HepG2 (cell line): Measurements from ENCODE around the gene KLHL21. TPM values are rescaled to one million over a fixed set of nuclear protein-coding genes. Genes with fewer than 3 reads are reported as not detected.

Experiments used
- ATAC-seq: fragments of 200-7000 bp; cut with Tn5 transposase; 3 replicates; pipeline ENCODE4 v1.9.1; 2020; ENCODE audit warnings: mild to moderate bottlenecking, moderate library complexity
- BruUV-seq: library from RNA; stranded (reverse); fragments of 400-500 nt; replicated peaks from 2 replicates; lab custom pipeline; 2021; lab: Mats Ljungman, UMichigan
- CTCF ChIA-PET: fragments of 300-600 bp; formaldehyde crosslinking; extraction: SDS; loops from one replicate; lab custom pipeline; 2021; ENCODE audit warnings: low total read pairs, inconsistent platforms, low intra/inter-chr PET ratio; lab: Yijun Ruan, JAX
- POLR2A ChIA-PET: fragments of 350-600 bp; sonication (Branson Sonifier 250); formaldehyde crosslinking; loops from one replicate; lab custom pipeline; 2020; ENCODE audit warnings: antibody characterized with exemption, inconsistent platforms; lab: Yijun Ruan, JAX
- DNase-seq: peaks from one replicate; pipeline ENCODE4 v3.0.0-alpha.2; 2015; ENCODE audit warnings: low spot score
- FAIRE-seq: peaks from 3 replicates; lab custom pipeline; 2011; peaks lifted over from hg19 to GRCh38; lab: Jason Lieb, UNC
- H2AFZ ChIP-seq: one replicate; pipeline ENCODE4 v1.6.1; 2011; ENCODE audit warnings: low read length, inconsistent platforms
- H3K27ac ChIP-seq: fragments of 300-600 bp; 3 replicates; pipeline ENCODE4 v1.8.0; 2011; ENCODE audit warnings: mixed run types, mild to moderate bottlenecking, mixed read lengths, low read length, inconsistent platforms; ENCODE audit not compliant: insufficient read depth; ENCODE audit errors: extremely low read length
- H3K27me3 ChIP-seq, 2 experiments: fragments of 200-600 bp in 1 of 2; 2 replicates in 1 of 2; 3 replicates in 1 of 2; pipeline versions ENCODE4 v1.6.0 to v1.8.0; 2011; ENCODE audit warnings: low read length in 2 of 2, mild to moderate bottlenecking in 2 of 2, moderate library complexity in 2 of 2, inconsistent platforms in 1 of 2; ENCODE audit not compliant: insufficient read depth in 2 of 2, control insufficient read depth in 1 of 2
- H3K36me3 ChIP-seq, 2 experiments: fragments of 200-600 bp in 1 of 2; replicated peaks in 1 of 2; 2 replicates in 1 of 2; 3 replicates in 1 of 2; pipeline versions ENCODE4 v1.5.1 to v1.8.0; 2011; ENCODE audit warnings: low read length in 2 of 2, inconsistent platforms in 1 of 2; ENCODE audit not compliant: insufficient read depth in 2 of 2, control insufficient read depth in 1 of 2
- H3K4me1 ChIP-seq: 2 replicates; pipeline ENCODE4 v1.5.1; 2012; ENCODE audit warnings: low read length, inconsistent platforms; ENCODE audit not compliant: insufficient read depth
- H3K4me2 ChIP-seq: 2 replicates; pipeline ENCODE4 v1.6.0; 2011; ENCODE audit warnings: low read depth, low read length, inconsistent platforms
- H3K4me3 ChIP-seq, 3 experiments: fragments of 200-600 bp in 1 of 3; sonication (generic), shearing (Covaris generic) in 1 of 3; replicated peaks in 1 of 3; 2 replicates each; pipeline ENCODE4 v1.5.1; 2011 to 2016; ENCODE audit warnings: low read length in 3 of 3, inconsistent platforms in 2 of 3, low read depth in 2 of 3, mild to moderate bottlenecking in 2 of 3, control low read depth in 1 of 3, mixed read lengths in 1 of 3; ENCODE audit not compliant: insufficient read depth in 1 of 3
- H3K79me2 ChIP-seq: one replicate; pipeline ENCODE4 v1.6.1; 2011; ENCODE audit warnings: low read length, inconsistent platforms; ENCODE audit not compliant: insufficient read depth
- H3K9ac ChIP-seq: 2 replicates; pipeline ENCODE4 v1.6.0; 2011; ENCODE audit warnings: mild to moderate bottlenecking, low read depth, low read length, inconsistent platforms; ENCODE audit not compliant: insufficient read depth
- H3K9me3 ChIP-seq: 2 replicates; pipeline ENCODE4 v1.5.1; 2012; ENCODE audit warnings: mild to moderate bottlenecking, low read length
- H4K20me1 ChIP-seq: 2 replicates; pipeline ENCODE4 v1.6.0; 2011; ENCODE audit warnings: inconsistent platforms, mild to moderate bottlenecking, low read length, moderate library complexity; ENCODE audit not compliant: insufficient read depth
- BCL6 ChIP-seq: IDR thresholded peaks from 2 replicates; pipeline ENCODE4 v1.6.1; 2016; ENCODE audit warnings: missing genetic modification reagents, missing compliant biosample characterization
- IRF1 ChIP-seq: sonication (generic); formaldehyde crosslinking; IDR thresholded peaks from 2 replicates; pipeline ENCODE4 v1.4.0; 2020; ENCODE audit warnings: low read depth, mild to moderate bottlenecking, missing genetic modification reagents
- NFIC ChIP-seq: IDR thresholded peaks from 2 replicates; pipeline ENCODE4 v1.6.1; 2012; ENCODE audit warnings: mild to moderate bottlenecking, low read length, inconsistent platforms
- PCBP1 ChIP-seq: fragments of 200-400 bp; formaldehyde crosslinking; IDR thresholded peaks from 2 replicates; pipeline ENCODE4 v1.6.1; 2017; ENCODE audit warnings: mild to moderate bottlenecking, low read depth, low read length, borderline replicate concordance
- RELA ChIP-seq: sonication (generic); formaldehyde crosslinking; IDR thresholded peaks from 2 replicates; pipeline ENCODE4 v1.4.0; 2020; ENCODE audit warnings: missing genetic modification reagents
- SOX5 ChIP-seq: IDR thresholded peaks from 2 replicates; pipeline ENCODE4 v1.6.1; 2016; ENCODE audit warnings: borderline replicate concordance
- SRSF4 ChIP-seq: fragments of 200-400 bp; formaldehyde crosslinking; IDR thresholded peaks from one replicate; pipeline ENCODE4 v1.6.1; 2018; ENCODE audit warnings: mild to moderate bottlenecking, low read depth, low read length, moderate library complexity; ENCODE audit not compliant: poor library complexity, severe bottlenecking
- ZBTB2 ChIP-seq: sonication (generic); formaldehyde crosslinking; IDR thresholded peaks from 2 replicates; pipeline ENCODE4 v1.8.0; 2022; ENCODE audit warnings: low read depth, missing genetic modification reagents
- ZEB1 ChIP-seq: IDR thresholded peaks from 2 replicates; pipeline ENCODE4 v1.6.1; 2012; ENCODE audit warnings: mild to moderate bottlenecking, low read depth, inconsistent platforms; ENCODE audit not compliant: insufficient replicate concordance
- ZMYM3 ChIP-seq: sonication (generic); formaldehyde crosslinking; IDR thresholded peaks from 2 replicates; pipeline ENCODE4 v1.5.1; 2020; ENCODE audit warnings: mild to moderate bottlenecking, missing genetic modification reagents
- WGBS: methylation state at CpG from one replicate; pipeline ENCODE4 v1.1.6; 2017; ENCODE audit warnings: low lambda C conversion rate; 5-methylcytosine and 5-hydroxymethylcytosine counted together
- in situ Hi-C: cut with HindIII; loops from 2 replicates; pipeline ENCODE4 v1.10.0; 2017; ENCODE audit warnings: low pct_unique_long_range_greater_than_20kb; ENCODE audit not compliant: extremely low pct_ligation_motif_present
- intact Hi-C: fragments of 100-400 bp; cut with micrococcal nuclease; formaldehyde crosslinking; loops from one replicate; pipeline ENCODE4 v1.10.0; 2022; ENCODE audit not compliant: unreplicated experiment
- polyA plus RNA-seq, 8 experiments: library from polyadenylated mRNA; depleted of rRNA in 3 of 8; stranded (reverse) in 7 of 8; unstranded in 1 of 8; fragments of >200 nt; fragmentation: Illumina TruSeq in 4 of 8; extraction: Trizol in 4 of 8; gene quantifications; 2 replicates each; pipeline versions ENCODE4 v1.2.1 to v1.2.3, GENCODE V29; 2011 to 2016; ENCODE audit warnings: low read depth in 4 of 8, missing spikeins in 1 of 8, mixed read lengths in 1 of 8; ENCODE audit not compliant: insufficient read depth in 1 of 8
- total RNA-seq, 5 experiments: library from RNA; depleted of rRNA; stranded (reverse); fragments of >200 nt; fragmentation: Illumina TruSeq; extraction: Trizol; gene quantifications; 2 replicates each; pipeline ENCODE4 v1.2.3, GENCODE V29; 2016; ENCODE audit warnings: low read depth in 1 of 5
- TF ChIP-seq, protein P1 (sequence below): sonication (generic); formaldehyde crosslinking; IDR thresholded peaks from 2 replicates; pipeline ENCODE4 v1.9.0; 2021; ENCODE audit warnings: missing genetic modification reagents, borderline replicate concordance
- TF ChIP-seq, protein P2 (sequence below), 2 experiments: IDR thresholded peaks; 2 replicates each; pipeline ENCODE4 v1.6.1; 2011 to 2012; ENCODE audit warnings: low read length in 2 of 2, borderline replicate concordance in 1 of 2, low read depth in 1 of 2, mild to moderate bottlenecking in 1 of 2, moderate library complexity in 1 of 2

The KLHL21 gene
- total and polyA plus RNA-seq, 2 of the 13 experiments (the other 11 are each of a cell fraction or from before 2014, with no cell fraction given), result 14.8 to 25.0 TPM

DNA sequence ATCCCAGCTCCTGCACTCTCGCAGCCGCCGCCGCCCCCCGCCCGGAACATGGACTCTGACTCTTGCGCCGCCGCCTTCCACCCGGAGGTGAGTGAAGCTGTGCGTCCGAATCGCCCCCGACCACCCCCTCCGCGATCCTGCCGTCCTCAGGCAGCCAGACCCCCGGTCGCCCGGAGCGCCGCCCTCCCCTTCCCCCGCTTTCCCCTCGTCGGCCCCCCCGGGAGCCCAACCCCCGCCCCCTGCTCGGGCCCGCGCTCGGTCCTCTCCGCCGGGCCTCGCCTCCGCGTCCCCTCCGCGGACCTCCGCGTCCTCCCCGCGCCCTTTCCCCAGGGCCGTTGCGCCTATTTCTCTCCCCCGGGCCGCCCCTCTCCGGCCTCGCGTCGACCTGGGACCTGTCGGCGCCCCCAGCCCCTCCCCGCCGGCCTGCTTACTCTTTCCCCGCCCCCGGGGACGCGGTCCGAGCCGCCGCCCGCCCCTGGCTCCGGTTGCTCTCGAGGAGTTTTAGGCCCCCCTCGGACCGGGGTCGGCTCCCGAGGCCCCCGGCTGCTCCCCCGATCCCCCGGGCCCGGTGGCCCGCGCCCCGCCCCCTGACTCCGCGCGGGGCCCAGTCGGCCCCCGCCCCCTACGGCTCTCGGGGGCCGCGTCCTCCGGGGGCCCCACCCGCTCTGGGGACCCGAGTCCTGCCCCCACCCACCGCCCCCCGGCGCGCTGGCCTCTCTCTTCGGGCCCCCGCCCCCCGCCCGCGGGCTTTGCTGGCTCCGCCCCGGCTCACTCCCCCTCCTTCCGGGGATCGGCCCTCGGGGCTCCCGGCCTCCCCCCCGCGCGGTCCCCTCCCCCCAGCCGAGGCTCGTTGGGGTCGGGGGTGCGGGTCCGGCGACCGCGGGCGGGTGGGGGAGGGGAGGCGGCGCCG lies 11.6 kb upstream of the KLHL21 start:
- Histone ChIP-seq H3K9me3 (no peaks in the 10 kb centered on the region), H3K27ac (peak overlapping the region; percentile 87), H3K79me2 (peaks cover 27% of the 10 kb centered on the region), H3K4me1 (peaks cover 44% of the 10 kb centered on the region), H3K4me3 (peak overlapping the region; percentile 84 to 97 (median 92)), H3K9ac (peak overlapping the region; percentile 80; the same call in 1 of the 2 replicates), H3K4me2 (peak overlapping the region; percentile 23; the same call in 1 of the 2 replicates), H3K27me3 (no peaks in the 10 kb centered on the region; a peak in 1 of 5 replicates), H4K20me1 (no peaks in the 10 kb centered on the region; the same call in 1 of the 2 replicates), H2AFZ (no peak overlapping the region), H3K36me3 (peaks cover 0 to 25% of the 10 kb centered on the region in 2 experiments; a peak in 2 of 5 replicates)
- no TSS peak for BruUV-seq
- ChIA-PET POLR2A (interaction anchor here (5.6 kb wide), 1 partner anchor 13 kb away, joined by 60 read pairs; the partner anchor contains the start of gene KLHL21), CTCF (no interaction called here)
- in situ Hi-C loops, result no loop called here
- DNase-seq (no peak), ATAC-seq (peak; percentile 23), FAIRE-seq (no peak)
- intact Hi-C loops, result no loop called here
- WGBS, result no CpG with 5 or more reads among the region's 117 CpGs
- TF ChIP-seq PCBP1, result no peak; the same call in 1 of the 2 replicates
- peak; percentile 59; the same call in 1 of the 2 replicates for TF ChIP-seq BCL6
- TF ChIP-seq RELA (CRISPR knock-in tag), result no peak
- no peak for TF ChIP-seq ZMYM3 (CRISPR knock-in tag)
- TF ChIP-seq, protein P1, sequence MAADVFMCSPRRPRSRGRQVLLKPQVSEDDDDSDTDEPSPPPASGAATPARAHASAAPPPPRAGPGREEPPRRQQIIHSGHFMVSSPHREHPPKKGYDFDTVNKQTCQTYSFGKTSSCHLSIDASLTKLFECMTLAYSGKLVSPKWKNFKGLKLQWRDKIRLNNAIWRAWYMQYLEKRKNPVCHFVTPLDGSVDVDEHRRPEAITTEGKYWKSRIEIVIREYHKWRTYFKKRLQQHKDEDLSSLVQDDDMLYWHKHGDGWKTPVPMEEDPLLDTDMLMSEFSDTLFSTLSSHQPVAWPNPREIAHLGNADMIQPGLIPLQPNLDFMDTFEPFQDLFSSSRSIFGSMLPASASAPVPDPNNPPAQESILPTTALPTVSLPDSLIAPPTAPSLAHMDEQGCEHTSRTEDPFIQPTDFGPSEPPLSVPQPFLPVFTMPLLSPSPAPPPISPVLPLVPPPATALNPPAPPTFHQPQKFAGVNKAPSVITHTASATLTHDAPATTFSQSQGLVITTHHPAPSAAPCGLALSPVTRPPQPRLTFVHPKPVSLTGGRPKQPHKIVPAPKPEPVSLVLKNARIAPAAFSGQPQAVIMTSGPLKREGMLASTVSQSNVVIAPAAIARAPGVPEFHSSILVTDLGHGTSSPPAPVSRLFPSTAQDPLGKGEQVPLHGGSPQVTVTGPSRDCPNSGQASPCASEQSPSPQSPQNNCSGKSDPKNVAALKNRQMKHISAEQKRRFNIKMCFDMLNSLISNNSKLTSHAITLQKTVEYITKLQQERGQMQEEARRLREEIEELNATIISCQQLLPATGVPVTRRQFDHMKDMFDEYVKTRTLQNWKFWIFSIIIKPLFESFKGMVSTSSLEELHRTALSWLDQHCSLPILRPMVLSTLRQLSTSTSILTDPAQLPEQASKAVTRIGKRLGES (CRISPR knock-in tag), result no peak
- TF ChIP-seq SRSF4, result no peak
- TF ChIP-seq SOX5 (CRISPR knock-in tag), result no peak
- no peak for TF ChIP-seq ZEB1
- peak; percentile 71 for TF ChIP-seq ZBTB2
- TF ChIP-seq, protein P2, sequence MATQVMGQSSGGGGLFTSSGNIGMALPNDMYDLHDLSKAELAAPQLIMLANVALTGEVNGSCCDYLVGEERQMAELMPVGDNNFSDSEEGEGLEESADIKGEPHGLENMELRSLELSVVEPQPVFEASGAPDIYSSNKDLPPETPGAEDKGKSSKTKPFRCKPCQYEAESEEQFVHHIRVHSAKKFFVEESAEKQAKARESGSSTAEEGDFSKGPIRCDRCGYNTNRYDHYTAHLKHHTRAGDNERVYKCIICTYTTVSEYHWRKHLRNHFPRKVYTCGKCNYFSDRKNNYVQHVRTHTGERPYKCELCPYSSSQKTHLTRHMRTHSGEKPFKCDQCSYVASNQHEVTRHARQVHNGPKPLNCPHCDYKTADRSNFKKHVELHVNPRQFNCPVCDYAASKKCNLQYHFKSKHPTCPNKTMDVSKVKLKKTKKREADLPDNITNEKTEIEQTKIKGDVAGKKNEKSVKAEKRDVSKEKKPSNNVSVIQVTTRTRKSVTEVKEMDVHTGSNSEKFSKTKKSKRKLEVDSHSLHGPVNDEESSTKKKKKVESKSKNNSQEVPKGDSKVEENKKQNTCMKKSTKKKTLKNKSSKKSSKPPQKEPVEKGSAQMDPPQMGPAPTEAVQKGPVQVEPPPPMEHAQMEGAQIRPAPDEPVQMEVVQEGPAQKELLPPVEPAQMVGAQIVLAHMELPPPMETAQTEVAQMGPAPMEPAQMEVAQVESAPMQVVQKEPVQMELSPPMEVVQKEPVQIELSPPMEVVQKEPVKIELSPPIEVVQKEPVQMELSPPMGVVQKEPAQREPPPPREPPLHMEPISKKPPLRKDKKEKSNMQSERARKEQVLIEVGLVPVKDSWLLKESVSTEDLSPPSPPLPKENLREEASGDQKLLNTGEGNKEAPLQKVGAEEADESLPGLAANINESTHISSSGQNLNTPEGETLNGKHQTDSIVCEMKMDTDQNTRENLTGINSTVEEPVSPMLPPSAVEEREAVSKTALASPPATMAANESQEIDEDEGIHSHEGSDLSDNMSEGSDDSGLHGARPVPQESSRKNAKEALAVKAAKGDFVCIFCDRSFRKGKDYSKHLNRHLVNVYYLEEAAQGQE (IDR thresholded peaks at IDR 0.05; ENCODE audit: borderline replicate concordance in 1 of 2, low read depth in 1 of 2, low read length in 2 of 2), result no peak; a peak in 1 of 4 replicates
- TF ChIP-seq NFIC, result no peak
- TF ChIP-seq IRF1 (CRISPR knock-in tag), result no peak
